Anterior cingulate cortex (tissue), 58 donors: ENCODE results near the gene ABCC10.
"Not testable (repeated sequence)": the region's sequence is repeated elsewhere in the genome, so short reads cannot be mapped to it uniquely, and the experiment has no call there.

Experiments
- DNase-seq, 58 donors: peaks; one replicate each; lab custom pipeline; 2025; lab: John Stamatoyannopoulos, UW

Gene ABCC10, protein sequence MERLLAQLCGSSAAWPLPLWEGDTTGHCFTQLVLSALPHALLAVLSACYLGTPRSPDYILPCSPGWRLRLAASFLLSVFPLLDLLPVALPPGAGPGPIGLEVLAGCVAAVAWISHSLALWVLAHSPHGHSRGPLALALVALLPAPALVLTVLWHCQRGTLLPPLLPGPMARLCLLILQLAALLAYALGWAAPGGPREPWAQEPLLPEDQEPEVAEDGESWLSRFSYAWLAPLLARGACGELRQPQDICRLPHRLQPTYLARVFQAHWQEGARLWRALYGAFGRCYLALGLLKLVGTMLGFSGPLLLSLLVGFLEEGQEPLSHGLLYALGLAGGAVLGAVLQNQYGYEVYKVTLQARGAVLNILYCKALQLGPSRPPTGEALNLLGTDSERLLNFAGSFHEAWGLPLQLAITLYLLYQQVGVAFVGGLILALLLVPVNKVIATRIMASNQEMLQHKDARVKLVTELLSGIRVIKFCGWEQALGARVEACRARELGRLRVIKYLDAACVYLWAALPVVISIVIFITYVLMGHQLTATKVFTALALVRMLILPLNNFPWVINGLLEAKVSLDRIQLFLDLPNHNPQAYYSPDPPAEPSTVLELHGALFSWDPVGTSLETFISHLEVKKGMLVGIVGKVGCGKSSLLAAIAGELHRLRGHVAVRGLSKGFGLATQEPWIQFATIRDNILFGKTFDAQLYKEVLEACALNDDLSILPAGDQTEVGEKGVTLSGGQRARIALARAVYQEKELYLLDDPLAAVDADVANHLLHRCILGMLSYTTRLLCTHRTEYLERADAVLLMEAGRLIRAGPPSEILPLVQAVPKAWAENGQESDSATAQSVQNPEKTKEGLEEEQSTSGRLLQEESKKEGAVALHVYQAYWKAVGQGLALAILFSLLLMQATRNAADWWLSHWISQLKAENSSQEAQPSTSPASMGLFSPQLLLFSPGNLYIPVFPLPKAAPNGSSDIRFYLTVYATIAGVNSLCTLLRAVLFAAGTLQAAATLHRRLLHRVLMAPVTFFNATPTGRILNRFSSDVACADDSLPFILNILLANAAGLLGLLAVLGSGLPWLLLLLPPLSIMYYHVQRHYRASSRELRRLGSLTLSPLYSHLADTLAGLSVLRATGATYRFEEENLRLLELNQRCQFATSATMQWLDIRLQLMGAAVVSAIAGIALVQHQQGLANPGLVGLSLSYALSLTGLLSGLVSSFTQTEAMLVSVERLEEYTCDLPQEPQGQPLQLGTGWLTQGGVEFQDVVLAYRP (N-terminal part only)

DNA sequence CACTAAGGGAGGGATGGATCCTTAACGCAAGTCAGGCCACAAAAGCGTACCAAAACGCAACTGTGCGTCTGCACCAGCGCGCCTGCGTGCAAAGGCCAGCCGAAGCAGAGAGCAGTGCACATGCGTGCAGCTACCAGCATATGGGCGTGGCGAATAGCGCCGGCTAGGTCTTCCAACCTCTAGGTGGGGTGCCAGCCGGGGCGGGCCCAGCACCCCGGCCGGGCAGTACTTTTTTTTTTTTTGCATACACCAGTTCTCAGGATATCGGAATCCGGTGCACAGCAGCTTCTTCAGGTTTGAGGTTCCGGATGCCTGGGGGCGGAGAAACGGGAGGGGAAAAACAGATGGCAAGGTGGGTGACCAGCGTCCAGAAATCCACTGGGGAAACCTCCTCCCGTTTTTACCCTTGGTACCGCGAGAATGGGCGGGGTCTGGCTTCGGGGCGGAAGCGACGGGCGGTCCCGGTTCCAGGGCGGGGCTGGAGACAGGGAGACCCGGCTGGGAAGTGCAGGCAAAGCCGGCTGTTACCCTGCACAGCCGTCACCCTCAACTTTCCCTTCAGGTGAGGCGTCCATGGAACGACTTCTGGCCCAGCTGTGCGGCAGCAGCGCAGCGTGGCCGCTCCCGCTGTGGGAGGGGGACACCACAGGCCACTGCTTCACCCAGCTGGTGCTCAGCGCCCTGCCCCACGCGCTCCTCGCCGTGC is at the start of gene ABCC10:
TSS of gene ABCC10 (plus strand) at position 136 of the 706 bp plus-strand sequence. CDS start at position 574, 438 bp downstream.
- peak; percentile 78 to 99 (median 90) for DNase-seq

DNA sequence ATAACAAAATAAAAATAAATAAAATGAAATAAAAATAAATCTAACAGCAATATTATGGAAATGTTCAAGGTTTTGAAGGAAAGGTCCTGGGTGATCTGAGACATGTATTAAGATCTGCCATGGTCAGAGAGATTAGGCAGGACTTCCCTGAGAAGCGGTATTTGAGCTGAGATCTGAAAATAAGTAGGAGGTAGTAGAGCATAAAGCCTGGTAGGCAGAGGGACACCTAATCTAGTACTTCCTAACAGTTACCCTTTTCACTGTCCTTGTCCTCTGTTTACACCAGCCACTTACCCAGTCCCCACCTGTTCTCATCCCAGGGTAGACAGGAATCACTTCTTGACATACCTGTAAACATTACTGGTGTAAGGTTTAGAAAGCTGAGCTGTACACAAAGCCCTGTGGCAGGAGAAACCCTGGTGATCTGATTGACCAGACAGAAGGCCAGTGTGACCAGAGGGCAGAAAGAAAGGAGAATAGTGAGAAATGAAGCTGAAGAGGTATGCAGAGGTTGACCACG is 49.6 kb upstream of the ABCC10 start:
- DNase-seq, result no peak

DNA sequence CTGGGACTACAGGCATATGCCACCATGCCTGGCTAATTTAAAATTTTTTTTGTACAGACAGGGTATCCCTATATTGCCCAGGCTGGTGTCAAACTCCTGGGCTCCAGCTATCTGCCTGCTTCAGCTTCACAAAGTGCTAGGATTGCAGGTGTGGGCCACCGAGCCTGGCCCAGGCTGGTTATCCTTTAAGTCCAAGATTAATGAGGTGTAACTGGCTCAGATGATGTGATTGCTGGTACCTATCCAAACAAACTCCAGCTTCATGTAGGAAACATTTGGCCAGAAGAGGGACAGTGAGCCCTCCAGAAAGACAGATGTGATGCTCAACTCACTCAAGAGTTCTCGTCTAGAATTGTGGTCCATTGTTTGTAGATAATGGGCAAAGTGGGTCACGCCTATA is 48.7 kb upstream of the ABCC10 start:
- DNase-seq, result no peak

DNA sequence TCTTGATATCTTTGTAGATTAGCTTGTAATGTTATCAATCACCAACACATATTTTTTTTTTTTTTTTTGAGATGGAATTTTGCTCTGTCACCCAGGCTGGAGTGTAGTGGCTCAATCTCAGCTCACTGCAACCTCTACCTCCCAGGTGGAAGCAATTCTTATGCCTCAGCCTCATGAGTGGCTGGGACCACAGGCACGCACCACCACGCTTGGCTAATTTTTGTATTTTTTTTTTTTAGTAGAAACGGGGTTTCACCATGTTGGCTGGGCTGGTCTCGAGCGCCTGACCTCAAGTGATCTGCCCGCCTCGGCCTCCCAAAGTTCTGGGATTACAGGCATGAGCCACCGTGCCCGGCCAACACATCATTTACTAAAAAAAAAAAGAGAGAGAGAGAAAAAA is 46.5 kb upstream of the ABCC10 start:
- not testable (repeated sequence) for DNase-seq

DNA sequence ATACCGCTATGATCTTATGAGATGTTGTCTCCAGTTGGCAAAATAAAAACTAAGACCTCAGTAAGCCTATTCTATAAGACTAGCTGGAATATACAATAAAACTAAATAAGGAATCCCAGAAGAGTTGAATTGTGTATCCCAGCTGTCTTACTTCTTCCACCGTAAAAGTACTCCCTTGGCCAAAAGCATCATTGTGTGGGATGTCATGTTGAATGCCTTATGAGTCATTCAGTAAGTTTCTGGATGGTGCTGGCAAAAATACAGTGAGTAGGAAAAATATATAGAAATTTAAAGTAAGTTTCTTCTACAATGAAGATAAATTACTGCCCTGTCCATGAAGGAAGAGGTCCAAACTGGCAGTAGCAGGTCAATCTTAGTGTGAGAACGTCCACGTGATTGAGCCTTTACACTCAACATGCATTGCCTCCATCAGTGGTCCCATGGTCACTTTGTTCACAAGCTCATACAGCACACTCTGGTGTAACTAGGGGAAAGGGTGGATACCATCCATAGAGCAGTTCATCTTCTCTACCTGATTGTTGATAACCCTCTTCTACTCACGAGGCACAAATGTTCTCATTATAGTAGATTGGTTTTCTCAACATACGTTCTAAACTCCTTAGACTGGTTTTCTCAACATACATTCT is 44.2 kb upstream of the ABCC10 start:
- peak in 2 of 58 donors; percentile 20 to 41 for DNase-seq

DNA sequence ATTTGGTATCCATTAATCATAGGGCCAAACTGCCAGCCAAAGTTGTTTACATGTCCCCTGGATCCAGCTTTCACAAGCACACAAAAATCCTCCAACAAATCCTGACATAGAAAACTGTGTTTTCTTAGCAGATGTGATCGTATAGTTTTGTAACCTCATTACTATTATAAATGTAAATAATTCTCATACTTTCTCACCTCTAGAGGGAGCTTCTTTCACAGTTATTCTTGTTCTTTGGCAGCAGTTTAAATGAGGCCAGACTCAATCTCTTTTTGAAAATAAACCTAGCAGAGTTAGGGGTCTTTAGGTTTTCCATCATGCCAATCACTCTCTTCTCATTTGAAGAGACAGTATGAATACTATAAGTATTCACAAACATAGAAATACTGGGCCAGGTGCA is 40.8 kb upstream of the ABCC10 start:
- DNase-seq, result no peak

DNA sequence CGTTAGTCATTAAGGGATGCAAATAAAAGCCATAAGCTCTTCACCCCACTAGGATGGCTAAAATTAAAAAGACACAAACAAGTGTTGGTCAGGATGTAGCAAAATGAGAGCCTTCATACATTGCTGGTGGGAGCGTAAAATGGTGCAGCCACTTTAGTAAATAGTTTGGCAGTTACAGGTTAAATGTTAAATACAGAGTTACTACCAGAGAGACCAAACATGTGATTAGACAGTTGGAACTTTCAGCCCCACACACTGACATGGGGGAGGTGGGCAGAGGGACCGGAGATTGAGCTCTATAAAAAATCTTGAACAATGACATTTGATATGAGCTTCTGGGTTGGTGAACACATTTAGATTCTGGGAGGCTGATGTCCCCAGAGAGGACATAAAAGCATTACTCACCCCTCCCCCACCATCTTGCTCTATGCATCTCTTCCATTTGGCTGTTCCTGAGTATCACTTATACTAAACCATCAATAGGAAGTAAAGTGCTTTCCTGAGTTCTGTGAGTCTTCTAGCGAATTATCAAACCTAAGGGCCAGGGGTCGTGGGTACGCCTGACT is 37.5 kb upstream of the ABCC10 start:
- DNase-seq, result no peak

DNA sequence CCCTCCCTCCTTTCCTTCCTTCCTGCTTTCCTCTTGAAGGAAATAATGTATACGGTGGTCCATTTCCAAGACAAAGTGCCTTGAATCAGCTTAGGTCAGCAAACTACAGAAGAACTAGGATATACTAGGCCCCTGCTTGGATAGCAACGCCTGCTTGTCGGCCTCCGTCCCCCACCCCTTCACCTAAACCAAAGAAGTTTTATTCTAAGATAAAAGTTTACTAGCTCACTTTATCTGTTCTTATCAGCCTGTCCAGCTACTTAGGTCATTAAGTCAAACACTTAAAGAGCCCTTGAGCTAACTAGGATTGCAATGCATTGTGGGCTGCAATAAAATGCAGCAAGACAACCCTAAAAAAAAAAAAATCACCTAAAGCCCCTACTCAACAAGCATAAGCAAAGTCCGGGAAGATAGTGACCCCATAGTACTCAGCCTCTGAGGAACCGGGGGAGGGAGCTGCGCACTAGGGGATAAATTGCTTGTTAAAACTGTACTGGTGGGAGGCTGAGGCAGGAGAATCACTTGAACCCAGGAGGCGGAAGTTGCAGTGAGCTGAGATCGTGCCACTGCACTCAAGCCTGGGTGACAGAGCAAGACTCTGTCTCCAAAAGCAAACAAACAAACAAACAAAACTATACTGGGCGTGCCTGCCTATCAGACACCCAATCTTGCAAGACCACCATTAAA is 36.4 kb upstream of the ABCC10 start:
- DNase-seq, result not testable (repeated sequence)

DNA sequence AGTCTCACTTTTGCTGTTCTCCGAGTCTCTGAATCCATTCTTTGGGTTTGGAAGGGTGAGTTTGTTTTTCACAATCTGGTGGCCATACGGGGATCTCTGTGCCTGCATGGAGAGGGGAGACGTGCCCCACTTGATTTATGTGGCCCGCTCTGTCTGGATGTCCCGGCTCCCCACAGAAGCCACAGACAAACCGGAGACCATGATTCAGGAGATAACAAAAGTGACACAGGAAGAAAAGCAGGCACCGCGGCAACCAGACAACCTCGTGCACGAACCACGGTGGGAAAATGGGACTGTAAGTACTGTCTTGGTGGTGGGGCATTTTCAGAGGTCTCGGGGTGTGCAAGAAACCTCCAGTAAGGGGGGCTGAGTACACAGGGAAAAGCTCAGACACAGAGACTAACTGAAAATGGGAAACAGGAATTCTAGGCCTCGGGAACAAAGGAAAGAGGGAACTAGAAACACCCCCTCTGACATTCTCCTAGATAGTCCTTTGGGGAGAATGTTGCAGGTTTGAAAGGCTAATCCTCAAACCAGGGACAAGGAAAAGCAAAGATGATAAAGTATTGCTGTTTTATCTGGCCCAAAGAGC is 35.8 kb upstream of the ABCC10 start:
- DNase-seq, result no peak

DNA sequence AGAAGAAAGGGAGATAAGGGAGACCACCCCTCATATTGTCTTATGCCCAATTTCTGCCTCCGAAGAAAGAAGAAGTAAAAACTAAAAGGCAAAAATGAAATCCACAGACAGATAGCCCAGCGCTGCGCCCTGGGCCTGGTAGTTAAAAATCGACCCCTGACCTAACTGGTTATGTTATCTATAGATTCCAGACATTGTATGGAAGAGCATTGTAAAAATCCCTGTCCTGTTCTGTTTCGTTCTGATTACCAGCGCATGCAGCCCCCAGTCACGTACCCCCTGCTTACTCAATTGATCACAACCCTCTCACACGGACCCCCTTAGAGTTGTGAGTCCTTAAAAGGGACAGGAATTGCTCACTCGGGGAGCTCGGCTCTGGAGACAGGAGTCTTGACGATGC is 34.2 kb upstream of the ABCC10 start:
- not testable (repeated sequence) for DNase-seq

DNA sequence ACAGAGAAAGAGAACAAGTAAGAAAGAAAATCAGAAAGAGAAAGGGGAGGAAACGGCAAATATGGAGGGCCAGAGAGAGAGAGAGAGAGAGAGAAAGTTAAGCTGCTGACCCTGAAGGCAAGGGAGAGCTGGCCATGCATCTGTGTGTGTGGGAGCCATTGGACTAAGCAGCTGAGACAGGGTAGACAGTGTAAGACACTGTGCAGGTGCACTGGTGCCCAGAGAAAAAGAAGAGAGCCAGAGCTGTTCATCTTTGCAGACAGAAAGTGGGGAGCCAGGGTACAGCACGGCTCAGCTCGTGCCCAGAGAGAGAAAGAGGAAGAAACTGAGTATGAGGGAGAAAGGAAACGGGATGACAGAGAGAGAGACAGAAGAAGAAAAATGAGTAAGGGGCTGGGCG is 33.7 kb upstream of the ABCC10 start:
- no peak for DNase-seq

DNA sequence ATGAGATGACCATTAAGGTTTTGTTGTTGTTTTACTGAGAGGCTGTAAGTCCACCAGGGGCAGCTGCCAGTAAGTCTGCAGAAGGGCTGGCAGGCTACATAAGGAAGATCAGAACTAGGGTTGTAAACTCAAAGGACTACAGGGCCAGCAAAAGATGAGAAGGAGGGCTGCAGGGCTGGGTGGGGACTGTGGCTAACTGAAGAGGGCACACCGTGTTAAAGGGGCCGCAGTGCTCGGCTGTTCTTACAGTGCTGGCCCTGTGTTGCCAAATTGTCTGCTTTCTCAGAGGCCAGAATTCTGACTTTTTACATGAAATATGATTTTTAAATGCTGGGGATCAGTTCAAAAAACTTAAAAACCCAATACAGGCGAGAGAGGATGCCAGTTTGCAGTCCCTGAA is 32.4 kb upstream of the ABCC10 start:
- no peak for DNase-seq

DNA sequence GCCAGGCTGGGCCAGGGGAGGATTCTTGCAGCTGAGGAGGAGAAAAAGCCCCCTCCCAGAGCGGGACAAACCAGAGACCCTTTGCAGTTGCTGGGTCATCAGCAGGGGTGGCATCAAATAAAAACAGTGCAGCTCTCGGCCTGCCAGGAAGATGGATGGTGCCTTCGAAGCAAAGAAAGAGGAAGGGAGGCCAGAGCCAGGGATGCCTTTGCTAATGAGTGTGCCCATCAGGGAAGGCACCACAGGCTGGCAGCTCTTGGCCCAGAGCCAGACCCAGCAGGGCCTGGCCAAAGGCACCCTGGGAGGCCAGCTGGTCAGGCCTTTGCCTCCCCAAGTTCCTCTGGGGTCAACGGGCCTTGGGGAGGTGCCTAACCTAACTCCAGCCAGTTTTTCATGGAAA is 31.6 kb upstream of the ABCC10 start:
- peak in 6 of 58 donors; percentile 1 to 47 (median 13) for DNase-seq

DNA sequence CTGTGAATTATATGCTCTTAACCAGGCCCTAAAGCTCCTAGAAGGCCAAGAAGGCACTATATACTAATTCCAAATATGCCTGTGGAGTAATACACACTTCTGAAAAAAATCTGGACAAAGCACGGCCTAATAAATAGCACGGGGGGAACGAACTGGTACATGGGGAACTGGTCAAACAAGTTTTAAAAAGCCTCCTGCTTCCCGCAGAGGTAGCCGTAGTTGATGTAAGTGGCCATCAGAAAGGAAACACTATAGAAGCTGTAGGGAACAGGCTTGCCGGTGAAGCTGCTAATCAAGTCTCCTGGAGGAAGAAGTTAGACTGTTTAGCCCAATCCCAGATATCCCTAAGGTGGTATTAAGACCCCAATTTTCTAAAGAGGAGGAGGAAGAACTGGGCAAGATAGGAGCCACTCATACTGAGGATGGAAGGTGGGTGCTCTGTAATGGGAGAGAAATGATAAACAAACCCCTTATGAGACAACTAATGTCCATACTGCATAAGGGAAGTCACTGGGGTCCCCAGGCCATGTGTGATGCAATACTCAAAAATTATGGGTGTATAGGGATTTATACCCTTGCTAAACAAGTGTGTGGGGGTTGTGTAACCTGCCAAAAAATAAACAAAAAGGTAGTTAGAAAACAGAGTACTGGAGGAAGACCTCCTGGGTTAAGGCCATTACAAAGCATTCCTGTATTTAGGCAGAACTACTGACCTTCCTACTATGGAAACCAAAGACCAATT is 30.8 kb upstream of the ABCC10 start:
- DNase-seq, result no peak

DNA sequence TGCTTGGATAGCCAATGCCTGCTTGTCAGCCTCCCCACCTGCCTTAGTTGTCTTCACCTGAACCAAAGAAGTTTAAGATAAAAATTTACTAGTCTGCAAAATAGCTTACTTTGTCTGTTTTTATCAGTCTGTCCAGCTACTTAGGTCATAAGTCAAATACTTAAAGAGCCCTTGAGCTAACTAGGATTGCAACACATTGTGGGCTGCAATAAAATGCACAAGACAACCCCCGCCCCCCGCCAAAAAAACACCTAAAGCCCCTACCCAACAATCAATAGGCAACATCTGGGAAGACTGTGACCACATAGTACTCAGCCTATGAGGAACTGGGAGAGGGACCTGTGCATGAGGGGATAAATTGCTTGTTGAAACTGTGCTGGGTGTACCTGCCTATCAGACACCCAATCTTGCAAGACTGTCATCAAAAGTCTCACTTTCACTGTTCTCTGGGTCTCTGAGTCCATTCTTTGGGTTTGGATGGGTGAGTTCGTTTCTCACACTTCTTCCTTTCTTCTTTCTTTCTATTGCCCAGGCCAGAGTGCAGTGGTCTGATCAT is 27.3 kb upstream of the ABCC10 start:
- DNase-seq, result no peak

DNA sequence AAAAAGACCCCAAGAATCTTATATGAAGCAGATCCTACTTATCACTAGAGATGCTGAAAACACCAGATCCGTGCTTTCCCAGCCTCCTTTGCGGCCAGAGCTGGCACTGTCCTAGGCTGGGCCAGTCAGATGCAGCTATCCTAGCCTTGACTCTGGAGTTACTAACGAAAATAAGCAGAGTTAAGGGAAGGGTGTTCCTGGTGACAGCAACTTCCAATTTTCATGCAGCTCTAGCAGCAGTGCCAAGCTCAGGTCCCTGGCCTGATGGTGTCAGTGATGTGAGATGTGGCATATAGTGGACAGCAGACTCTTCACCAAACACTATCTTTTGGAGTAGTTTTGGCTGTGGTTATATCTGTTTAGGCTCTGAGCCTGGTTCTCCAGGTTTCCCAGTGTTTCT is 25.6 kb upstream of the ABCC10 start:
- peak in 1 of 58 donors; percentile 0 for DNase-seq

DNA sequence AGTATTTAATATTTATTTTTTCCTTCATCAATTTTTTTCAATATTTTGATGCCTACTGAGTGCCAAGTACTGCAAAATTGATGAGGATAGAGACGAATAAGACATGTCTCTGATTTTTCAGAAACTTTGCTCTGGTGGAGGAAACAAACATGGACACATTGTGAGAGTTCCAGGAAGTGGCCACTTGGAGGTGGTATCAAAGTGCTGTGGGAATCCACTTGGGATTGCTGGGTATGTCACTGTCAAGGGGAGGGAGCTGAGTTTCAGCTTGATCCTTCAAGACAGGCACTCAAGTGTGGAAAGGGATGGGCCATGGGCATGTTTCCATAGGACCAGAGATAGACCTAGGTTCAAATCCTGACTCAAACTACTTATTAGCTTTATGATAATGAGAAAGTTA is 24.5 kb upstream of the ABCC10 start:
- no peak for DNase-seq
